ENCODE data around the gene KRTAP20-3.

KRTAP20-3 gene

GRCh38 chr21:30642564-30642963 is at the start of gene KRTAP20-3:
TSS of gene KRTAP20-3 (plus strand) at chr21:30642864.
- no peak for DNase-seq

GRCh38 chr21:30598802-30599201 is 43.9 kb upstream of the KRTAP20-3 start, which contains the start of gene KRTAP6-2:
TSS of gene KRTAP6-2 (minus strand) at chr21:30598902. CDS start at chr21:30598874, 28 bp downstream.
- no peak for DNase-seq

GRCh38 chr21:30600787-30601186 is 41.9 kb upstream of the KRTAP20-3 start, which contains the start of gene KRTAP22-1:
TSS of gene KRTAP22-1 (plus strand) at chr21:30601087.
- no peak for DNase-seq

- DNase-seq: no peak
These were observed 36.7 kb upstream of the KRTAP20-3 start for GRCh38 chr21:30605968-30606367.

- DNase-seq: no peak
These were observed 30.5 kb upstream of the KRTAP20-3 start for GRCh38 chr21:30612132-30612531.

GRCh38 chr21:30613836-30614235 is 28.8 kb upstream of the KRTAP20-3 start, which contains the start of gene KRTAP6-1:
TSS of gene KRTAP6-1 (minus strand) at chr21:30613930. CDS start at chr21:30613904, 26 bp downstream.
- DNase-seq: no peak

GRCh38 chr21:30615199-30615598 is 27.5 kb upstream of the KRTAP20-3 start:
- no peak for DNase-seq

GRCh38 chr21:30616125-30616524 is 26.5 kb upstream of the KRTAP20-3 start, which contains the start of gene KRTAP20-1:
TSS of gene KRTAP20-1 (plus strand) at chr21:30616425. CDS start at chr21:30616455, 30 bp downstream.
- no peak for DNase-seq

- no peak for DNase-seq
These were observed 22.6 kb upstream of the KRTAP20-3 start for GRCh38 chr21:30620080-30620479.

- DNase-seq: no peak
These were observed 22.1 kb upstream of the KRTAP20-3 start, which contains the start of gene KRTAP20-4 for GRCh38 chr21:30620522-30620921. TSS of gene KRTAP20-4 (plus strand) at chr21:30620627.

- no peak for DNase-seq
These were observed 19.3 kb upstream of the KRTAP20-3 start for GRCh38 chr21:30623362-30623761.

GRCh38 chr21:30625449-30626165 is 17.1 kb upstream of the KRTAP20-3 start:
- DNase-seq: no peak

- DNase-seq: no peak
These were observed 14.6 kb upstream of the KRTAP20-3 start for GRCh38 chr21:30628109-30628508.

- DNase-seq: no peak
These were observed 13.5 kb upstream of the KRTAP20-3 start for GRCh38 chr21:30629200-30629599.

- DNase-seq: no peak
These were observed 7.8 kb upstream of the KRTAP20-3 start, which contains the start of gene KRTAP20-2 for GRCh38 chr21:30634906-30635305. TSS of gene KRTAP20-2 (plus strand) at chr21:30635206. CDS start at chr21:30635264, 58 bp downstream.

- DNase-seq: no peak
These were observed 4.0 kb upstream of the KRTAP20-3 start for GRCh38 chr21:30638686-30639085.

GRCh38 chr21:30646904-30647414 is 4.3 kb downstream of the KRTAP20-3 start:
- DNase-seq: no peak

GRCh38 chr21:30652891-30653290 is 10.2 kb downstream of the KRTAP20-3 start:
- no peak for DNase-seq

GRCh38 chr21:30668776-30669175 is 26.1 kb downstream of the KRTAP20-3 start:
- no peak for DNase-seq

GRCh38 chr21:30672985-30673650 is 30.5 kb downstream of the KRTAP20-3 start:
- DNase-seq: no peak

- no peak for DNase-seq
These were observed 31.6 kb downstream of the KRTAP20-3 start for GRCh38 chr21:30674312-30674711.

GRCh38 chr21:30676737-30677136 is 34.1 kb downstream of the KRTAP20-3 start:
- DNase-seq: no peak

GRCh38 chr21:30680586-30680985 is 37.9 kb downstream of the KRTAP20-3 start:
- no peak for DNase-seq

GRCh38 chr21:30684506-30684905 is 41.8 kb downstream of the KRTAP20-3 start:
- DNase-seq: no peak

Data from stimulated activated CD4-positive, alpha-beta T cell treated with anti-CD3 and anti-CD28 coated beads, Interleukin-4, amount 100 ng/mL, for 24 hours (primary cell).